ENCODE results near the gene CRABP1.

The CRABP1 gene

DNA sequence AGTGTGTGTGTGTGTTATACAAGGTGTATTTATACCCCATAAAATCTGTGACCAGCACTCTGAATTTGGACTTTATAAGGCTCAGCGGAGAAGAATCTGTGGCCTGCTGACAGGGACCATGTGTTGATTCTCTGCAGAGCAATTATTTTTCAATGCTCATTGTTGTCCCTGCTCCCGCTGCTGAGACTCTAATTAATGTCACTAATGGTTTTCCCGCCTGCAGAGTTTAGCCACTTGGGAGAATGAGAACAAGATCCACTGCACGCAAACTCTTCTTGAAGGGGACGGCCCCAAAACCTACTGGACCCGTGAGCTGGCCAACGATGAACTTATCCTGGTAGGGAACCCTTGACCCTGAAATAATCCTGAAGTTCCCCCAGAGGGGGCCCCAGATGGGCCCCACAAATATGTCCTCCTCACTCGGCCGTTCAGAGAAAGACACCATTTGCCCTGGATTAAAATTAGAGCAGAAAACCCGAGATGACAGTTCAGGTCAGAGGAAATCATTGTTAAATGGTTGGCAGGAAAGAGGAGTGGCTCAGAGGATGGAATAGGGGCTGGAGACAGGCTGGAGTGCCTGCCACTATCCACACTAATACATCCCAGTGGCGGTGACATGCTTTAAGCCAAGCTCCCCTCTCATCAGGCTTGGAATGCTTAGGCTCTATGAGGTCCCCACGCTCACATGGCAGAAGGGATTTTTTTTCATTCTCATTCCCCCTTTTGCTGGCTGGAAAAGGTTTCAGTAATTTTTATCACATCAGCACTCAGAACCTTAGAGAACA lies 3.3 kb downstream of the CRABP1 start:
- DNase-seq (ENCODE audit: low read depth in 2 of 2, low spot score in 1 of 2): no peak

DNA sequence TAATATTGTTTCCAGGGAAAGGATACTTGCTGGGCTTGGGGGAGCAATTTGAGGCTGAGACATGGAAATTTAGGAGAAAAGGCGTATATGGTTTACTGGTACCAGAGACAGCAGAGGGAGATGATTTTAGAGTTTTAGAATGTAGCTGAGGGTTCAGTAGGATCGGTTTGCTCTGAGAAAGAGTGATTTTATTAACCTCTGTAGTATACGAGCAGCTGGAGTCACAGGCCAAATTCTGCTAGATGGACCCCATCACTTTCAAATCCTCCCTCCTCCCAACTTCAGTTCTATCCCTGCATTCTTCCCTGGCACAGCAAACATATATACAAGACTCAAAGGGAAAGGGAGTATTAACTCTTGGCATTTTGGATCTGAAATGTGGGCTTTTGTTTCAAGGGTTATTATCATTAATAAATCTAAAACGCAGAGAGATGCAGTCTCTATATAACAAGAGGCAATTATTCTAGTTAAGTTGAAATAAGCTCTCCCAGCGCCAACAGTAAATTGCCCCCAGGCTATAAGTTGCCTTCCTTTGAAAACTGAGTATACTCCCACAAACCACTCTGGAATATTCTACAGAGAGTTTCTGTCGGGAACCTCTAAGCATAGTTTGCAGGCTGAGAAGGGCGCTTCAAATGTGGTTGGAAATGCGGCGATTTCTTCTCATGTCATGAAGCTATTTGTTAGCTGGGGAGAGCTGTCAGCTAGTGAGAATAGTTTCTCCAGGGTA lies 5.4 kb downstream of the CRABP1 start:
- no peak for DNase-seq (ENCODE audit: low read depth in 2 of 2, low spot score in 1 of 2)

DNA sequence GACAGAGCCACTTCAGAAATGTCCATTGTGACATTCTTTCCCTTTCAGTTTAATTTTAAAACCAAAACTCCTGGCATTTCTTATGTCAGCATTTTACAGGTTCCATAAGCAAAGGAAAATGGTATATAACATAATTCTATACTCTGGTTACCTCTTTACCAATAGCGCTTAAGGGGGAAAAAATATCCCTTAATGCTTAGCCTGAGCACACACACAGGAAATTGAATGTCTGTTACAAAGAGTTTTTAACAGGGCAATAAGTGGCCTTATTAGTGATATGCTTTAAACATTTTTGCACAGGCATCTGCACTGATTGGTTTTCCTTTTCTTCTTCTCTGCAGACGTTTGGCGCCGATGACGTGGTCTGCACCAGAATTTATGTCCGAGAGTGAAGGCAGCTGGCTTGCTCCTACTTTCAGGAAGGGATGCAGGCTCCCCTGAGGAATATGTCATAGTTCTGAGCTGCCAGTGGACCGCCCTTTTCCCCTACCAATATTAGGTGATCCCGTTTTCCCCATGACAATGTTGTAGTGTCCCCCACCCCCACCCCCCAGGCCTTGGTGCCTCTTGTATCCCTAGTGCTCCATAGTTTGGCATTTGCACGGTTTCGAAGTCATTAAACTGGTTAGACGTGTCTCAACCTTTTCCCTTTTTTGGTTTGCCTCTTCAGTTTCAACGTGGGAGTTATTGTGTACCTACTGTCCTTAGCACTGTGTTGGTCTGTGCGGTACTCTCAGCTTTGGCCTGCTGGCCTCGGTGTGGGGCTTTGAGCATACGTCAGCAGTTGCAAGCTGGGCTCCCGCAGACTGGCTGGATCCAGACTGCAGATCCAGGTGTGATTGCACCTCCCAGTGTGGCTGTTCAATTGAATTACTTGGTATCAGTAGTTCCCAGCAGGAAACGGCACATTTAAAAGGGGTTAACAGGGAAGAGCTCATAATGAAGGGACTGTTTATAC lies 7.7 kb downstream of the CRABP1 start:
- no peak for DNase-seq (ENCODE audit: low read depth in 2 of 2, low spot score in 1 of 2)

DNA sequence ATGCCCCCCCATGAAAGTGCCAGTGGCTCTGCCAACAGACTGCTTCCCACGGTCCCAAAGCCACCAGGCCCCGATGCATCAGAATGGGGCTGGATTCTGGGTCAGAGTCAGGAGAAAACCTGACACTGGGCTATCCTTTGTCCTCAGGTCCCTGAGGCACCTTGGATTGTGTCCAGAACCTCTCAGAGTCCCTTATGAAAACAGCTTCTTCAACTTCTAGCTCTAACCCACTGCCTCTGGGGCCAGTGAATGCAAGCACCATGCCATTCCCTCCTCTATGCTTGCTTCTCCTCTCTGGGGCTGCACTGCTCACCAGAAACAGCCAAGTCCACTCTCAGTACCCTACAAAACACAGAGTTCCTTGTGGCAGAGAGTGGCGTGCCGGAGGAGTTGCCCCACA lies 9.9 kb downstream of the CRABP1 start:
- DNase-seq (ENCODE audit: low read depth in 2 of 2, low spot score in 1 of 2): no peak

DNA sequence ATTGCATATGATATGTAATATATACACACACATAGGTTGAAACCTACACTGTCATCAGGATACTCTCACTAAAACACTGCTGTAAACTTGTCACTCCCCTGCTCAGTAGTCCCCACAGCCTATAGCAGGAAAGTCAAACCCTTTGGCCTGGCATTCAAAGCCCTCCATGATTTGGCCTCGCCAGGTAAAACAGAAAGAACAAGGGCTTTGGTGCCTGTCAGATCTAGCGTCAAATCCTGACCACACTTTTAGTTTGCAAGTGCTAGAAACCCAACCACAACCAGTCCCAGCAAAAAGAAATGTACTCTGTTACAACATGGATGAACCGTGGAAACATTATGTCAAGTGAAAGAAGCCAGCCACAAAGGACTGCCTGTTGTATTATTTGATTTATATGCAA lies 11.4 kb downstream of the CRABP1 start:
- DNase-seq (ENCODE audit: low read depth in 2 of 2, low spot score in 1 of 2): no peak

DNA sequence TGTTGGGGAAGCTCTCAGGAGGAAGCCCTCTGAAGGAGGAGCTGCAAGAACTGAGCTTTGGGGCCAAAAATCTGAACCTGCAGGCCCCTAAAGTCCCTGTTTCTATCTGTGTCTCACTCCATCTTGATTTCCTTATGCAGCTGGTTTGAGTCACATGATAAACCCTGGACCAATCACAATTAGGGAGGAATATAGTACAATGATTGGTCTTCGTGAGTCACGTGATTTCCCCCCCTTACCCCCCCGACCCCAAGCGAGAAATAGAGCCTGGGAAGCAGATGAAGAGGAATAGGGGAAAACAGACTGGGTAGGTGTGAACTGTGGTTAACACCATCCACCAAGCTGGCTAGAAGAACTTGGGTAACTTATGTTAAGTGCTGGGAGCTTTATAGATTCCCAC lies 12.9 kb downstream of the CRABP1 start:
- DNase-seq (ENCODE audit: low read depth in 2 of 2, low spot score in 1 of 2): no peak

DNA sequence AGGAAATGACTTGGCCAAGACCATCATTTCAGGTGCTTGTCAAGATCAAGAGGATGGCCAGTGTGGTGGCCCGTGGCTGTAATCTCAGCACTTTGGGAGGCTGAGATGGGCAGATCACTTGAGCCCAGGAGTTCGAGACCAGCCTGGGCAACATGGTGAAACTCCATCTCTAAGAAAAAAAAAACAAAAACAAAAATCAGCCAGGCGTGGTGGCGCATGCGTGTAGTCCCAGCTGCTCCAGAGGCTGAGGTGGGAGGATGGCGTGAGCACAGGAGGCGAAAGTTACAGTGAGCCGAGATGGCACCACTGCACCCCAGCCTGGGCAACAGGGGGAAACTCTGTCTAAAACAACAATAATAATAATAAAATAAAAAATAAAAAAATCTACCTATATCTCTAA lies 15.0 kb downstream of the CRABP1 start:
- DNase-seq (ENCODE audit: low read depth in 2 of 2, low spot score in 1 of 2): no peak

DNA sequence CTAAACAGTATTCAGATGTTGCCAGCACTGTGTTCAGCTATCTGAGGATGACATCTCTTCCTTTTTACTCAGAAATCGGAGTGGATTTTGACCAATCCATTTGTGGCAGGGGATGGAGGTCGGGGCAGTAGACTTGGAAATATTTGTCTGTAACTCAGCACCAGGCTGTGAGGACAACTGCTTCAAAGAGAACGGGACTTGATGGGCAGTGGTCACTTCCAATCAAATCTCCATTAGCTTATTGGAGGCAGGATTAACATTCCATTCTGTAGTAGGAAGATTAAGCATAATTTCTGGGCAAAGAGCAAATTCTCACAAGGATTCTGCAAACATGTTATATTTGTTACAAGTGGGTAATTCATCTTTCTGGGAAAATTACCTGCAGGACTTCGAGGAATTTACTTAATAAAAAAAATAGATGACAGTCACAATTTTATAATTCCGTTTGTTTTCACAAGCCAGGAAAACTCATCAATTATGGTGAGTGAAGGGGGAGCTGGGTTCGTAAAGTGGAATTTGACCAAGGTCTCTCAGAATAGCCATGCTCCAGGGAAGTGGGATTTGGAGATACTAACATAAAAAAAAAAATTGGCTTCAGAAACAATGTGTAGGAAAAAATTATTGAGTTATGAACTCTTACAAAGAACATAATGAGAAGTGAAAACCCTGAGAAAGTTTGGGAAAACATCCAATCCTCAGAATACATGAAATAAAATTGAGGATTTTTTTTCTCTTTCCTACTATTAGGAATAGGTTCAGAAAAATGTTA lies 18.1 kb downstream of the CRABP1 start:
- no peak for DNase-seq (ENCODE audit: low read depth in 2 of 2, low spot score in 1 of 2)

DNA sequence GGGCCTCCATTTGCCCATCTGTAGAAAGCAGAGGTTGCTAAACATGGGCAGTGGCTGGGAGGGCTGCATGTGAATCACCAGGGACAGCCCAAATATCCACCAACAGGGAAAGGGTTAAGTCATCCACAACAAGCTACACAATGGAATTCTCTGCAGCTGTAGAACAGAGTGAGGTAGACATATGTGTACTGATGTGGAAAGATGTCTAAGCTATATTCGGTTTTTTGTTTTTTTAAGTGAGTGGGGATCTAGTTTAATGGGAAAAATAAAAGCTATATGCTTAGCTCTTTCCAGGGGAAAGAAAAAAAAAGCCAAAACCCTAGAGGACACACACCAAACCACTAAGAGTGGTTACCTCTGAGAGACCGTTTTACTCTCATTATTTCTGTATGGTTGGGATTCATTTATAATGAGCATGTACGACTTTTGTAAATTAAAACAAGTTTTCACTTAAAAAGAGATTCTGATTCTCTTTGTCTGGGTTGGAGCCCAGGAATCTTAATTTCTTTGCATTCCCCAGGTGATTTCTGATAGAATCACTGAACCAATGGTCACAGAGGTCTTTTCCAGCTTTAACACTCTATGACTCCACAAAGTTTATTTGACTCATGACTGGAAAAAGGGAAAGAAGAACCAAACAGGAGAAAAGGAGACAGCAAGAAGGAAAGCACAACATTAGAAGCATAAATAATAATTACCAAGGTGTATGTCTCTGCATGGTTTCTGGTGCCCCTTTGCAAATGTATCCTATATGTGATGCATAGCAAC lies 19.1 kb downstream of the CRABP1 start:
- no peak for DNase-seq (ENCODE audit: low read depth in 2 of 2, low spot score in 1 of 2)

DNA sequence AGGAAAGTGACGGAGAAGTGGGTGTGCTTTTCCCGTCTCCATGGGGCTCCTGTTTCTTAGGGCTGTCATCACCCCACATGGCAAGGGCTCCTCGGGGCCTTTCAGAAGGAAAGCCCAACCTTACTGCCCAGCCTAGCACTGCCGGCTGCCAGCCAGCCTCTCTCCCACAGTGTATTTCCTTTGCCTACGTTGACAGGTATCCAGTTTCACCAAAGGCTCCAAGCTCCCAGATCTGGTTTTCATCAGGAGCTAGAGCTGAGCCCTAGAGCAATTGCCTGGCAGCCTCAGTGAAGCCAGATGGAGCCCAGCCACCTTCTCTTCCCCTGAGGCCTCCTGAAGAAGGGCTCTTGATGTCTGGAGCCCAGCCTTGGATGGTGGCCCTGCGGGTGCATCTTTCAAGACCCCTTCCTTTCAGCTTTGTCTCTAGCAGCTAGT lies 20.2 kb downstream of the CRABP1 start:
- no peak for DNase-seq (ENCODE audit: low read depth in 2 of 2, low spot score in 1 of 2)

DNA sequence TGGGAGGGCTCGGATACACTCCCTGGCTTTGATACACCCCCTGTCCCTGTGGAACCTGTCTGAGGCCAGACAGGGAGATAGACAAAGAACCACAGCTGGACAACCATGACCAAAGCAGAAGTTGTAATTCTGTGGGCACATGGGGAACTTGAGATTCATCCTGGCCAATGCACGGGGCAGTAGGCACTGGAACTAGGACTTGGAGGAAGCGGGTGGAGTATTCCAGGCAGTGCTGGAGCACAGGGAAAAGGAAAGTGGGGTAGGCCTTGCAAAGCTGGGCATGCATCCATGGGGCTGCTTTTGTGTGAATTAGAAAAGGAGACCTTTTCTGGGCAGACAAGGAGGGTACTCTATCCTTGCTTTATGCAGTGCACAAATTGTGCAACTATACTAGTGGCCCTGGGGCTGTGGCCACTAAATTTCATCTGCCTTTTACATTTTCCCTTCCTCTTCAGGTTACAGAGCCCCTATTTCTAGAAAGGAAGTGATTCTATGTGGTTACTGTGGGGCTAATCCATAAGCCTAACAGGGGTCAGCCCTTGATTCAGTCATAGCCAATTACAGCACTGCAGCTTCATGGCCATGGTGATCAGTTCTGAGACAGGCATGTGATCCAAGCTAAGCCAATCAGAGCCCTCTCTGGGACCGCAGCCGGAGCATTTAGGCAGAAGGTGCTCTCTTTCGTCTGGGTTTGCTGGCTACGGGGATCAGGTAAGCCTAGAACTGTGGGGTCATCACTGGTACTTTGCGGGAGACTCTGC lies 21.0 kb downstream of the CRABP1 start:
- DNase-seq (ENCODE audit: low read depth in 2 of 2, low spot score in 1 of 2): no peak

DNA sequence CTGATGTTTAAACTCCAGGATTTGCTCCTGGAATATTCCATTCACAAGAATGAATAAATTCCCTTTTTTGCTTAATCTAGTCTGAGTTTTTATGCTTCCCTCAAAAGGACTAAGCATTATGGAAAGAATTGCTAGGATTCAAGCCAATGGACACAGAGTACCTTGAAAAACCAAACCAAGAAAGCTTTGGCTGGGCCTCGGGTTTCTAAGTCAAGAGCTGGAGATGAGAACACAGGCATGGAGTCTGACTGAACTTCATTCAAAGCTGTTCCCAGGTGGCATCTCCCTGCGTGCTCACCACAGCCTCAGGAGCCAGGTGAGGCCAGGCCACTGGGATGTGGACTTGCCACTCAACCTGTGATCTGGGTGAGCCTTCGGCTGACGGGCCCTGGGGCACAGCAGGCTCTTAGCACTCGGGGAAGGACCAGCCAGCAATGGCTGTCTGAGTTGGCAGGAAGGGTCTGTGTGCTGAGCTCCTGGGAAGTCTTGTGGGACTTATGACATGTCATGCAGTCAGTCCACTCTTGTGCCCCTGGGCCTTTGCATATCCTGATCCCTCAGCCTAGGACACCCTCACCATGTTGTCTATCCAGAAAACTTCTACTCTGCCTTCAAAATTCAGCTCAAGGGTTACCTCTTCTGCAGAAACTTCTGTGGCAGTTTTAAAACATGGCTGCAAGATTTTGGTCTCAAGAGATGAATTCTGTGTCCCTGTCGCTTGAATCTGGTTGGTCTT lies 21.8 kb downstream of the CRABP1 start:
- no peak for DNase-seq (ENCODE audit: low read depth in 2 of 2, low spot score in 1 of 2)

DNA sequence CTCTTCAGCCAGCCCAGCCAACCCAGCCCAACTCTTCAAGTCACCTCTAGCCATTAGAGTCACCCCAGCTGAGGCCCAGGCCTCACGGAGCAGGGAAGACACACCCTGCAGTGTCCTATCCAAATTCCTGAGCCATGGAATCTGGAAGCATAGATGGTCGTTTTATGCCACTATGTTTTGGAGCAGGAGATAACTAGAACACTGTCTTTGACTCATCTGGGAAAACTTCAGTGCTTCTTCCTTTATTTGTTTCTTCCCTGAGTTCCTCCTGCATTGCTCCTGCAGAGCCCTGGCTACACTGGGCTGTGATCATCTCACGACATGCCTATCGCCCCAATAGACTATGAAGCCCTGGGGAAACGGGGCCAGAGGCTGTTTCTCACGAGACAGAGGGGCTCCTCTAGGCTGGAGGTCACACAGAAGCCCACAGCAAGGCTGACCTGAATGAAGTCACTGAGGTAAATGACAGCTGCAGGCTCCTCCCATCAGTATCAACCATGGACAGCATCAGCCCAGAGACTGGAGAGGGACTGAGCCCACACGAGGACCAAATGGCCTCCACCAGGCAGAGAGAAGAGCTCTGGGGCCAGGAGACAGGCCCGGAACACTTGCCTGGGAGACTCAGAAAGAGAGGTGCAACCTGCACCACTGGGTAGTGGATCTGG lies 22.7 kb downstream of the CRABP1 start:
- DNase-seq (ENCODE audit: low read depth in 2 of 2, low spot score in 1 of 2): no peak

DNA sequence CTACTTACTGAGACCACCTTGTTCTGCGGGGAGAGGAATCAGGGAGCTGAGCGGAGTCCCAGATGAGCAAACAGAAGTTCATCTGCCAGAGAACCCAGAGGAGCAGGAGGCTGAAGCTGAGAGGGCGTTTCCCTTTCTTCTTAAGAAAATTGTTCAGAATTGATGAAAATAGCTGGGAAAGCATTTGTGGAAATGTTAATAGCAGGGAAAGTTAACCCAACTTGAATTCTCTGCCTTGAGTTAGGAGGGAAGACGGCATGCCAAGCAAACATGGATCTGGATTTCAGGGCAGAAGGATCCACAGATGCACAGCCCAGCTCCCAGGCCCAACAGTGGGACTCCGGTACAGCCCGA lies 23.2 kb downstream of the CRABP1 start:
- no peak for DNase-seq (ENCODE audit: low read depth in 2 of 2, low spot score in 1 of 2)

DNA sequence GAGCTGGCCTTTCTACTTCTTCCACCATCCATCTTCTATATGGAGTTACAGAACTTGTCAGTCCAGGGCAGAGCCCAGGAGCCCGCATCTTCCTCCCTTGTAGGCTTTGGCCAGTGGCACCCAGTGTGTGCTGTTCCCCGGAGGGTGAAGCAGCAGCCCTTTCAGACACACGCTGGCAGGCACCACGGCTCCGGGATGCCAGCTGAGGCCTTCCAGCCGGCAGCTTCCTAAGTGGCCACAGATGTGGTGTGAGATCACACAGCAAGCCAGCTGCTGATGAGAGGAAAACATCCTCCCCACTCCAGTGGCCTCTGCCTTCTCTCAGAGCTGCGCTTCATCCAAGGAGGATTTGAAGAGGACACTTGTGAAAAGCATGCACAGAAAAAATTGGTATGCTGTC lies 24.1 kb downstream of the CRABP1 start:
- no peak for DNase-seq (ENCODE audit: low read depth in 2 of 2, low spot score in 1 of 2)

DNA sequence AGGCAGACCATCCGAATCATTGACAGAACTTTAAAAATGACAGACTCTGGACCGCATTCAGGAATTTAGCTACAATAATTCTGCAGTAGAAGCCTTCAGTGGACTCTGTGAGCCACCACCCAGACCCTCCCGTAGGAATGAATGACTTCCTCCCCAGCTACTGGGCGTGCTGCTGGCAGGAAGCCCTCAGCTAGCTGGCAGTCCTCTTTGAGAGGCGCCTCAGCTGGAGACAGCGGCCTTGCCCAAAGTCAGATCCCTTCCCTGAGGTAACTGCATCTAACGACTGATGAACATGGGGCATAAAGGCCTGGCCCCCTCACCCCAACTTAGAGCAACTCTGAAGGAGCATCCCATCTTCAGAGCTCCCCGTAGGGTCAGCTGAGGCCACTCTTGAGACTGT lies 25.8 kb downstream of the CRABP1 start:
- no peak for DNase-seq (ENCODE audit: low read depth in 2 of 2, low spot score in 1 of 2)

DNA sequence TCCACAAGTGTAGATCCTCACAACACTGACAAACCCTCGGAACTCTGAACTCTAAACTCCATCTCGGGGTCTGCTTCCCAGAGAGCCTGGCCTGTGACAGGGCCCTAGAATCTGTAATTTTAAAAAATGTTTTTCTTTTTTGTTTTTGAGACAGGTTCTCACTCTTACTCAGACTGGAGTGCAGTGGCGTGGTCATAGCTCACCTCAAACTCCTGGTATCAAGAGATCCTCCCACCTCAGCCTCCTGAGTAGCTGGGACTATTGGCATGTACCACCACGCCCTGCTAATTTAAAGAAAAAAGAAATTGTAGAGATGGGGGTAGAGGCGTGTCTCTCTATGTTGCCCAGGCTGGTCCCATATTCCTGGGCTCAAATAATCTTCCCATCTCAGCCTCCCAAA lies 26.2 kb downstream of the CRABP1 start:
- DNase-seq (ENCODE audit: low read depth in 2 of 2, low spot score in 1 of 2): no peak

DNA sequence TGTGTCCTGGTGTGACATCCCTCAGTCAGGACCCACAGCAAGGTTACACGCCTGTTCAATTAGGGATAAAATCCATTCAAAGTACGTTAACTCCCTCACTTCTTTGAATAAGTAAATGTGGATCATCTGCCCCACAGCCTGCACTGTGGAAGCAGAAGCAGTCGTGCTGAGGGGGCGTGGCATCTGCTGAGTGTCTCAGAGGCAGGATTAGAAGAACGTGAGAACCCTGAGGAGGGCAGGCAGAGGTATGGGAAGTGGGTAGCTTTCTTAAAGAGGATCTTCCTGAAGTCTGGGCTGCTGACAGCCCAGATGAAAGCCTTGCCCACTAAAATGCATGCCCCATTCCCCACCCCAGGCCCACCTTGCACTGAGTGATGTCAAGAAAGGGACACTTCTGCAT lies 28.5 kb downstream of the CRABP1 start:
- DNase-seq (ENCODE audit: low read depth in 2 of 2, low spot score in 1 of 2): no peak

Data from stimulated activated CD8-positive, alpha-beta memory T cell treated with anti-CD3 and anti-CD28 coated beads, Interleukin-4, amount 100 ng/mL, for 4 hours (primary cell).